ENCODE results near the gene ANAPC2. TPM values are rescaled to one million over a fixed set of nuclear protein-coding genes. Genes with fewer than 3 reads are reported as not detected.

The ANAPC2 gene
- total and polyA plus RNA-seq, 2 of the 4 experiments (the other 2 are of a cell fraction) = 9.3 to 29.5 TPM

DNA sequence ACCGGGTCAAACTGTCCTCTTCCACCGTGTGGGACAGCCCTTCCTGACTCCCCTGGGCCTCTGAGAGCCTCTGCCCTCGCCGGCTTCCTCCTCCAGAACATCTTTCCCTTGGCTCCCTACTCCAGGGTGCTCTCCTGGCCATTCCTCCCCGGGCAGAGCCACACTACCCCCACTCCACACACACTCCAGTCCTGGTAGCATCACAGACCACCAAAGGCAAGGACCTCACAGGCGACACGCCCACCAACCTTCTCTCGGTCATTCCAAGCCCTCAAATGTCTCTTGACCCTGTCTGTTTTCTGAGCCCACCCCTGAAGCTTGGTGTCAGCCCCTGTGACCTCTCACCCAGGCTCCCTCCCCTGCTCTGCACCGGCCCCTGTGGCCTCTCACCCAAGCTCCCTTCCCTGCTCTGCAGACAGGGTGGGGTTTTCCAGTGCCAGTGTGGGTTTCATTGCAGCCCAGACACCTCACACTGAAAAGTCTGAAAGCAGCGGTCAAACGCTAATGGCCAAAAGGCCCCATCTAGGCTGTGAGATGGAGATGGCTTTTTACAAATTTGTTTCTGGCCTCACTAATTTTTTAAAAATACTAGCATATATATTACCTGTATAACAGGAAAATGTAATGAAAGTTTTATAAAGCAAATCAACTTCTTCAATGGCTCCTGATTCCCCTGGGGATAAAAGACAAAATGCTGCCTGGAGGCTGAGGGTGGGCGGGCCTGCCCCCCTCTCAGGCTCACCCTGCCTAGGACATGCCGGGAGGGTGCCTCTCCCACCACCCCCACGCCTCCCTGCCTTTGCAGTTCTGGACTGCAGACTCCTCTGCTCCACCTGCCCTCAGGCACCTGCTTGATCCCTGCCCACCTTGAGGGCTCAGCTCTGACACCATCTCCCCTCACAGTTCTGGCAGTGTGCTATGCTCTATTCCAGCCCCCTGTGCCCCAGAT lies 29.0 kb downstream of the ANAPC2 start:
- Histone ChIP-seq H3K14ac (replicated peaks; ENCODE audit: low read depth, low read length) (no peak overlapping the region), H3K4me1 (ENCODE audit: control insufficient read depth, insufficient read depth, low read length) (peaks cover 2% of the 10 kb centered on the region; the same call in 1 of the 2 replicates), H3K4me2 (ENCODE audit: low read depth, low read length) (no peak overlapping the region), H3K9me3 (ENCODE audit: control insufficient read depth, insufficient read depth, low read length) (no peaks in the 10 kb centered on the region), H2AK5ac (ENCODE audit: low read depth, low read length) (no peak overlapping the region), H3K4me3 (ENCODE audit: insufficient read depth, low read depth, low read length) (no peak overlapping the region), H3K9me1 (ENCODE audit: insufficient read depth, low read length) (no peaks in the 10 kb centered on the region), H3K56ac (ENCODE audit: extremely low read depth, insufficient read depth, low read length) (no peak overlapping the region), H3K4ac (ENCODE audit: low read depth, low read length) (no peak overlapping the region), H3K23ac (ENCODE audit: low read depth, low read length) (no peak overlapping the region), H3K79me1 (ENCODE audit: low read depth in 1 of 2, low read length in 2 of 2) (no peaks in the 10 kb centered on the region), H2AFZ (replicated peaks; ENCODE audit: low read length, poor library complexity) (no peak overlapping the region), H2BK20ac (ENCODE audit: low read depth, low read length) (no peak overlapping the region), H4K8ac (ENCODE audit: low read depth in 2 of 2, low read length in 2 of 2) (no peak overlapping the region), H3K27me3 (ENCODE audit: control insufficient read depth, insufficient read depth, low read length) (peaks cover 75% of the 10 kb centered on the region), H2AK9ac (replicated peaks; ENCODE audit: low read depth, low read length, poor library complexity) (no peak overlapping the region), H4K20me1 (ENCODE audit: insufficient read depth, low read length) (0 out of 2 replicates have a peak, but pooled peaks cover 5% of the 10 kb centered on the region), H3K27ac (ENCODE audit: insufficient read depth, low read length) (no peak overlapping the region), H2BK5ac (ENCODE audit: low read depth, low read length, poor library complexity, severe bottlenecking) (no peak overlapping the region), H4K91ac (ENCODE audit: insufficient read depth, low read depth, low read length) (no peak overlapping the region), H4K5ac (ENCODE audit: low read depth, low read length) (no peak overlapping the region), H3K36me3 (ENCODE audit: control insufficient read depth, insufficient read depth, low read length) (no peaks in the 10 kb centered on the region), H2BK15ac (ENCODE audit: low read depth, low read length) (no peak overlapping the region), H3K18ac (ENCODE audit: low read depth, low read length) (no peak overlapping the region), H3K9ac (ENCODE audit: low read depth, low read length) (no peak overlapping the region), H2BK120ac (ENCODE audit: low read depth, low read length) (no peak overlapping the region)
- no peak for TF ChIP-seq RCOR1 (IDR thresholded peaks at IDR 0.05; ENCODE audit: insufficient replicate concordance, low read length)
- TF ChIP-seq, protein P1, sequence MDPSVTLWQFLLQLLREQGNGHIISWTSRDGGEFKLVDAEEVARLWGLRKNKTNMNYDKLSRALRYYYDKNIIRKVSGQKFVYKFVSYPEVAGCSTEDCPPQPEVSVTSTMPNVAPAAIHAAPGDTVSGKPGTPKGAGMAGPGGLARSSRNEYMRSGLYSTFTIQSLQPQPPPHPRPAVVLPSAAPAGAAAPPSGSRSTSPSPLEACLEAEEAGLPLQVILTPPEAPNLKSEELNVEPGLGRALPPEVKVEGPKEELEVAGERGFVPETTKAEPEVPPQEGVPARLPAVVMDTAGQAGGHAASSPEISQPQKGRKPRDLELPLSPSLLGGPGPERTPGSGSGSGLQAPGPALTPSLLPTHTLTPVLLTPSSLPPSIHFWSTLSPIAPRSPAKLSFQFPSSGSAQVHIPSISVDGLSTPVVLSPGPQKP (IDR thresholded peaks at IDR 0.05; ENCODE audit: borderline replicate concordance, low read depth, low read length) = no peak
- TF ChIP-seq NFE2L2 (IDR thresholded peaks at IDR 0.05; ENCODE audit: low read depth, low read length) = no peak
- no peak for TF ChIP-seq POLR2A (IDR thresholded peaks at IDR 0.05; ENCODE audit: low read depth, low read length)
- ChIA-PET POLR2A (ENCODE audit: unreplicated experiment) (no interaction called here), CTCF (no interaction called here)
- DNase-seq (no peak), ATAC-seq (ENCODE audit: low read depth) (no peak)
- in situ Hi-C loops (cut with MboI; ENCODE audit: low sequenced_read_pairs) = no loop called here
- 3% methylated on average over 5 of the region's 14 CpGs; no CpG with 5 or more reads in 1 of the 2 experiments for WGBS, 2 experiments (ENCODE audit: extremely low coverage in 2 of 2, insufficient read length in 1 of 2)
- intact Hi-C loops (cut with micrococcal nuclease) = no loop called here
- dilution Hi-C loops (cut with HindIII; ENCODE audit: low sequenced_read_pairs, unreplicated experiment) = no loop called here
- BruUV-seq (replicated peaks) = no TSS peak
